HL-60 (cell line): ENCODE data around the gene RIF1.

Source experiments
- CTCF ChIP-seq: IDR thresholded peaks from one replicate; pipeline ENCODE4 v1.5.1; 2011; ENCODE audit warnings: low read length, control low read depth, inconsistent platforms; ENCODE audit not compliant: insufficient read depth
- POLR2AphosphoS5 ChIP-seq: IDR thresholded peaks from 2 replicates; pipeline ENCODE4 v1.6.1; 2012; ENCODE audit warnings: low read depth

GRCh38 chr2:151486053-151486452, 76.4 kb downstream of the RIF1 start:
- TF ChIP-seq CTCF = no peak
- TF ChIP-seq POLR2AphosphoS5 = no peak
